Memory B cell (primary cell): ENCODE data around the gene TM7SF2.

ENCODE experiments used
- ATAC-seq: fragments of 150-1000 bp; cut with Tn5 transposase; 2 replicates; pipeline ENCODE4 v1.10.0; 2021; ENCODE audit warnings: low read depth, mild to moderate bottlenecking, moderate library complexity
- DNase-seq, 2 donors: peaks; one replicate each; pipeline ENCODE4 v3.0.0; 2022; ENCODE audit warnings: low spot score in 2 of 2
- H3K27ac Mint-ChIP-seq: one replicate; pipeline ENCODE4 v1.8.0; 2022; ENCODE audit warnings: mild to moderate bottlenecking, moderate library complexity, mixed read lengths
- H3K27me3 Mint-ChIP-seq: one replicate; pipeline ENCODE4 v1.8.0; 2022; ENCODE audit warnings: mixed read lengths
- H3K36me3 Mint-ChIP-seq: one replicate; pipeline ENCODE4 v1.8.0; 2022; ENCODE audit warnings: mild to moderate bottlenecking, mixed read lengths
- H3K4me1 Mint-ChIP-seq: one replicate; pipeline ENCODE4 v1.8.0; 2022; ENCODE audit warnings: mixed read lengths
- H3K4me3 Mint-ChIP-seq: one replicate; pipeline ENCODE4 v1.8.0; 2022; ENCODE audit warnings: mild to moderate bottlenecking, moderate library complexity, mixed read lengths
- H3K9me3 Mint-ChIP-seq: one replicate; pipeline ENCODE4 v1.8.0; 2022; ENCODE audit warnings: mixed read lengths

TM7SF2 gene

DNA sequence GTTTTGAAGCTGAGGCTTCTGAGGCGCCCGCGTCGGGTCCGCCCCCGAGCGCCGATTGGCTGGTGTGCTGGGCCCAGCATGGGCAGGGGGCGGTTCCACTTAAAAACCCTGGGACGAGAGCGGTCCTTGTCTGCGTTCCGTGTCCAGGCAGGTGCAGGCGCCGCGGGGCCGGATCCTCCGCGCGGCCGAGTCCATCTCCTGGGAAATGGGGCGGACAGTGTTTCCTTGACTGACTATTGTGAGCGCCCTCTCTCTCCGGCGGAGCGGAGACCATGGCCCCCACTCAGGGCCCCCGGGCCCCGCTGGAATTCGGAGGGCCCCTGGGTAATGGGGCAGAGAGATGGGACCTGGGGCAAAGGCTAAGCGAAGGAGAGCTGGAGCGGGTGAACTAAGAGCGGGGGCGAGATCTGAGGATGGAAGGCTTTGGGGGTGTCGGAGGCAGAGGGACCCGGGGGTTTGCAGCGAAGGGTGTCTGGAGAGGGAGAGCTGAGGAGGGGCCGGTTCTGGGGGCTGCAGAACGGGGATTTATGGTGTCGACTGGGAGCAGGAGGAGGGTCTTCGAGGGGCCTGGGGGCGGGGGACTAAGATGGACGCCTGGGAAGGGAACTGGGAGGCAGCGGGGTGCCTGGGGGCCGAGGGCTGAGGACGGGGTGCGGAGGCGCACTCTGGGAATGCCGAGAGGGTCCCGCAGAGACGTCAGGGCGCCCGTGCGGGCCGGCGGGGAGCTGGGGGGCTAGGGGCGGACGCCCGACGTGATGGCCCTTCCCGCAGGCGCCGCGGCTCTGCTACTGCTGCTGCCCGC, at the start of gene TM7SF2:
Gene TM7SF2, plus strand, starts transcription at position 129 of the 802 bp plus-strand sequence. Its CDS starts 144 bp downstream, at position 273.
- peak within 1 kb of the TSS; percentile 92 for H3K27ac Mint-ChIP-seq
- no peaks in the 10 kb centered on the region for H3K9me3 Mint-ChIP-seq
- H3K4me3 Mint-ChIP-seq: peak within 1 kb of the TSS; percentile 92
- no peaks in the 10 kb centered on the region for H3K27me3 Mint-ChIP-seq
- H3K4me1 Mint-ChIP-seq: peaks cover 23% of the 10 kb centered on the region
- ATAC-seq (peak; percentile 74), DNase-seq (peak; percentile 85 to 92)
- no peaks in the 10 kb centered on the region for H3K36me3 Mint-ChIP-seq

DNA sequence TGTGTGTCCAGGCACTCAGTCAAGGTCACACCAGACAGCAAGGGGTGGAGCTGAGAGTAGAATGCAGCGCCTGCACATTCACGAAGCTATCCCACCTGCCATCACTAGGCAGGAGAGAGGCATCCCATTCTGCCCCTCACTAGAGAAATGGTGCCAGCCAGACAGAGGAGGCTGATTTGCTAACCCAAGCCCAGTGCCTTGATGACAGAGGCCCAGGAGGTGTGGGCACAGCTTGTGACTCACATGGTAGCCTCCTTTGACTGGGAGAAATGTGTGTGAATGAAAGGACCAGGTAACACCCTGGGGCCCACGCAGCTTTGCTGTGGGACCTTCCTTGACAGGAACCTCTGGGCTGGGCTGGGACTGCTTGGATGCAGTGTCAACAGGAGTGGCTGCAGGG, 48.1 kb upstream of the TM7SF2 start:
- Mint-ChIP-seq H3K4me3 (no peak overlapping the region), H3K27ac (no peak overlapping the region), H3K4me1 (peaks cover 4% of the 10 kb centered on the region), H3K9me3 (no peaks in the 10 kb centered on the region), H3K27me3 (peaks cover 4% of the 10 kb centered on the region), H3K36me3 (no peaks in the 10 kb centered on the region)
- ATAC-seq: no peak
- no peak for DNase-seq

DNA sequence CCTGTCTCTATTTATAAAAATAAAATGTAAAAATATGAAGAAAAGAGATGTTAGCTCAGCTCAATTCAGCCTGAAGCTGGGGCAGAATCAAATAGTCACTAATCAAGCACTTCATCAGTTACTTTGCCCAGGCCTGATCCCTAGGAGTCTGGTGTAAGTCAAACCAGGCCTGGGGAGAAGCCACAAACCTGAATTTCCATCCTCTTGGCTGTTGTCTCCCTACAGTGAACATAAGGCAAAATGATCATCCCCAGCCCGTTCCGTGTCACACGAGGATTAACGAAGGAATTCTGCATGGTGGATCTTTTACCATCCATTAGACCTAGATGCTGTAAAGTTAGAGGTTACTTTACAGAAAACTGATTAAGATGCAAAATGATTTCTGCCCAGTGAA, 46.8 kb upstream of the TM7SF2 start:
- H3K36me3 Mint-ChIP-seq: no peaks in the 10 kb centered on the region
- H3K9me3 Mint-ChIP-seq: no peaks in the 10 kb centered on the region
- no peak for ATAC-seq
- peaks cover 4% of the 10 kb centered on the region for H3K4me1 Mint-ChIP-seq
- H3K4me3 Mint-ChIP-seq: no peak overlapping the region
- DNase-seq: no peak
- H3K27me3 Mint-ChIP-seq: peaks cover 4% of the 10 kb centered on the region
- H3K27ac Mint-ChIP-seq: no peak overlapping the region

DNA sequence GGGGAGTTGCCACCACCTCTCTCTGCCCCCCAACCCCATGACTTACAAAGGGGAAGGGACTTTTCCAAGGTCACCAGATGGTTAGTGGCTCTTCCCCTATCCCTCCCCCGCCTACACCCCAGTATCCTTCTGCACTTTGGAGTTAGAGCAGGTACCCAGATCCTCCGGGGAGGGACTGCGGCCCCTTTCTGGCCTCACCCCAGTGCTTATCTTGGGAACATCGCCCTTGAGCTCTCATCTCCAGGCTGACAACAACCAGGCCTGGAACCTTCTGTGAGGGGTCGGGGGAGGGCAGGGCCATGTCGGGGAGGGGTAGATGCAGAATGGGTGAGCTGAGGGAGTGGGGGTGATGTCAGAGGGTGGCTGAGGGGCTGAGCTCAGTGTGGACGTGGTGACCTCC, 45.8 kb upstream of the TM7SF2 start:
- H3K27me3 Mint-ChIP-seq: peaks cover 4% of the 10 kb centered on the region
- DNase-seq (no peak), ATAC-seq (no peak)
- H3K4me3 Mint-ChIP-seq: no peak overlapping the region
- no peaks in the 10 kb centered on the region for H3K9me3 Mint-ChIP-seq
- peaks cover 4% of the 10 kb centered on the region for H3K4me1 Mint-ChIP-seq
- no peak overlapping the region for H3K27ac Mint-ChIP-seq
- H3K36me3 Mint-ChIP-seq: no peaks in the 10 kb centered on the region

DNA sequence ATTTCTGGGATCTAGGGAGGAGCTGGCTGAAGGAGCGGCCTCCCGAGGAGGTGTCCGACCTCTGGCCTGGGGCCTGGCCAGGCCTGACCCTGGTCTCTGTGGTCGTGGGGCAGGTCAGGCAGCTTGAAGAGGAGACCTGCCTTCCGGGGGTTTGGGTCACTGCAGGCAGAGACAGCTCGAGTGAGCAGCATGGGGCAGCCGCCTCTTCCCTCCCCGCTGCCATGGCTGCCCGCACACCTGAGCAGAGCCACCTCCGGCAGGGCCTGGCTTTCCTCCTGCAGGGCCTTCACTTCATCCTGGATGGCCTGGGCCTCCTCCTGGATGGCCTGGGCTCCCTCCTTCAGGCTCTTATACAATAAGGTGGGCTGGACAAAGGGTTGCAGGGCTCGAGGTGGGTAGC, 45.4 kb upstream of the TM7SF2 start:
- DNase-seq (no peak), ATAC-seq (no peak)
- peaks cover 4% of the 10 kb centered on the region for H3K4me1 Mint-ChIP-seq
- no peak overlapping the region for H3K27ac Mint-ChIP-seq
- H3K36me3 Mint-ChIP-seq: no peaks in the 10 kb centered on the region
- peaks cover 2% of the 10 kb centered on the region for H3K27me3 Mint-ChIP-seq
- no peak overlapping the region for H3K4me3 Mint-ChIP-seq
- no peaks in the 10 kb centered on the region for H3K9me3 Mint-ChIP-seq

DNA sequence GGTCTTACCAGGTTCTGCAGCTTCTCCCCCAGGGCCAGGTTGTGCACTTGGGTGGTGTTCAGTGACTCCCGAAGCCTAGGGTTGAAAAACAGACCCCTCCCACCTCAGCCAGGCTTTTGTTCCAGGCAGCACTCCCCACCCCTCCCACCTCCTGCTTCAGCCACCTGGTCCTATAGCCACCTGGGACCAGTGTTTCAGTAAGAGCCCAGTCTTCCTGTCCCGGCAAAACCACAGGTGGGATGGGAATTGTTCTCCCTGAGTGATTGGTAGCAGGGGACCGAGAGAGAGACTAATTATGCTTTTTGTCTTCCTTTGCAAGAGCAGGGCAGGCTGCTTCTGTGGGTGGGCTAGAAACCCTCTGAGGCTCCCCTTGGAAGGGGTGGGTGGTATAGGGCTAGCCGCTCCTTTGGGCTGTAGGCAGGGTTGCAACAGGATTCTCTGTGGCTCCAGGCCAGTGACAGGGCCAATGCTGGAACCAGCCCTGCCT, 44.8 kb upstream of the TM7SF2 start:
- Mint-ChIP-seq H3K27ac (no peak overlapping the region), H3K9me3 (no peaks in the 10 kb centered on the region), H3K4me1 (peaks cover 6% of the 10 kb centered on the region), H3K36me3 (no peaks in the 10 kb centered on the region), H3K4me3 (no peak overlapping the region), H3K27me3 (peaks cover 2% of the 10 kb centered on the region)
- no peak for ATAC-seq
- no peak for DNase-seq

DNA sequence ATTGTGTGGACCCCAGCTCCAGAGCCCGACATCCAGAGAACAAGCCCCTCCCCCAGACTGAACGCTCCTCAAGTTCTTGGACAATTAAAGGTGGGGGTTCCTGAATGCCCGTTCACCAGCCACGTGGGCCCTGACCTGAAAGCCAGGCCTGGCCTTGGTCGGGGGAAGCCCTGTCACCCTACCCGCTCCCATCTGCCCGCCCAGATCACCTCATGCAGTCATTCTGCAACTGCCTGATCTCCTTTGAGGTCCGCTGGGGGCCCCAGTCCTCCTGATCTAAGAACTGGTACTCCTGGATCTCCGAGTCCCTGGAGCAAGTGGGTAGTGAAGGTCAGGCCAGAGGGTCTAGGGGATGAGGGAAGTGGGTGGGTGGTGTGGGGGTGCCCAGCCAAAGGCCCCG, 44.2 kb upstream of the TM7SF2 start:
- peaks cover 2% of the 10 kb centered on the region for H3K27me3 Mint-ChIP-seq
- H3K4me1 Mint-ChIP-seq: peaks cover 6% of the 10 kb centered on the region
- ATAC-seq (no peak), DNase-seq (no peak)
- H3K4me3 Mint-ChIP-seq: no peak overlapping the region
- no peak overlapping the region for H3K27ac Mint-ChIP-seq
- no peaks in the 10 kb centered on the region for H3K9me3 Mint-ChIP-seq
- no peaks in the 10 kb centered on the region for H3K36me3 Mint-ChIP-seq

DNA sequence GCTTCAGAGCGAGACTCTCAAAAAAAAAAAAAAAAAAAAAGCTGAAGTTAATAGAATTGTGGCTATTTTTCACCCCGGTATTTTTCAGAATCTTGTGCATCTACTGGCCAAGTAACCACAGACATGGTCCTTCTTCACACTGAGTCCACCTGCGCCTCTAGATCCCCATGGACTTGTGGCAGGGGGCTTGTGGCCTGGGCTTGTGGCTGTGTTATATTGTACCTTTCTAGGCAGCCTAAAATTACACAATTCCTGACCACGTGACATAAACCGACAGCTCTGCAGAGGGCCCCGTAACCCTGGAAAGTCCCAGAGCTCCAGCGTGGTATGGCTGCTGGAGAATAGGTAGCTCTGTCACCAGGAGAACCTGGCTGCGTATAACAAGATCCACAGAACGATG, 42.5 kb upstream of the TM7SF2 start:
- Mint-ChIP-seq H3K27me3 (no peaks in the 10 kb centered on the region), H3K4me3 (no peak overlapping the region), H3K27ac (no peak overlapping the region), H3K4me1 (peaks cover 6% of the 10 kb centered on the region), H3K9me3 (no peaks in the 10 kb centered on the region), H3K36me3 (no peaks in the 10 kb centered on the region)
- ATAC-seq: no peak
- DNase-seq: no peak

DNA sequence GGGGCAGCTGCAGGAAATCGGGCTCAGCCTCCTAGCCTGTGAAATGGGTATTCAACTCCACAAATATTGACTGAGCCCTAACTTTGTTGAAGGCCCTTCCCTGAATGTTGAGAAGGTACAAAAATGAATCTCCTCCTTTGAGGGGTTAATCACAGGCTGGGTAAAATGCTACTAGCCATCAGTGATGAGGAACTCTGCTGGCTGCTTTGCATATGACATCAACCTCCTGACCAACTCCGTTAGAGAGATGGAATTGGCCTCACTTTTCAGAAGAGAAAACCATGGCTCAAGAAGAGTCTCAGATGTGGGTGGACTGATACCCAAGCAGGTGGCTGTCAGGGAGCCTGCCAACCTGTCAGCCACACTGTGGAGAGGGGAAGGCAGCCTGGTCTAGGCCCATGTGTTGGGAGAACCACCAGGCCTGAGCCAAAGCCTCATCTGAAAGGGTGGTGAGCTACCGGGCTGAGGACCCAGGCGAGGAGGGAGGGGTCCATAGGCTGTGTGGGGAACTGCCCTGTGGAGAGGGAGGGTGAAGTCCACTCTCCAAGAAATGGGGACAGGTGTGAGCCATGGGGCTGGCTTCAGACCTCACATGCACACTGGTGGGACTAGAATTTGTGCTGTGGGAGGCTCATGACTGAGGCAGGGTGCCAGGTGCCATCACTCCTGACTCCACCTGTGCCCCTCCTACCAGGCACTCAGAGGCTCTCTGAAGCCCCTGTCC, 39.6 kb upstream of the TM7SF2 start:
- Mint-ChIP-seq H3K4me3 (peak overlapping the region; percentile 11), H3K36me3 (no peaks in the 10 kb centered on the region), H3K27ac (peak overlapping the region; percentile 86), H3K27me3 (no peaks in the 10 kb centered on the region), H3K9me3 (no peaks in the 10 kb centered on the region), H3K4me1 (peaks cover 6% of the 10 kb centered on the region)
- DNase-seq (no peak), ATAC-seq (peak; percentile 74)

DNA sequence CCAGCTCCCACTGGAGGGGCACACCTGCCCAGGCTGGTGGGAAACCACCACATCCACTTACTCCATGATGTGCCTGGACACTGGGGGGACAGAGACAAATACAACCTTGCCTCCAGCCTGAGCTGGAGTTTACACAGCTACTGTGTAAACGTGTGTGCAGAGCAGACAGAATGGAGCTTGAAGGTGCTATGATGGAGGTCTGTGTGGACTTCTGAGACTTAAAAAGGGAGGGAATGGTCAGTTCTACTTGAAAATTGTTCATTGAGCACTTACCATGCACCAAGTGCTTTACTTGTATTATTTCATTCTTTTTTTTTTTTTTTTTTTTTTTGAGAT, 39.1 kb upstream of the TM7SF2 start:
- no peak overlapping the region for H3K27ac Mint-ChIP-seq
- H3K9me3 Mint-ChIP-seq: no peaks in the 10 kb centered on the region
- no peaks in the 10 kb centered on the region for H3K27me3 Mint-ChIP-seq
- no peaks in the 10 kb centered on the region for H3K36me3 Mint-ChIP-seq
- H3K4me1 Mint-ChIP-seq: peaks cover 6% of the 10 kb centered on the region
- DNase-seq (no peak), ATAC-seq (no peak)
- no peak overlapping the region for H3K4me3 Mint-ChIP-seq

DNA sequence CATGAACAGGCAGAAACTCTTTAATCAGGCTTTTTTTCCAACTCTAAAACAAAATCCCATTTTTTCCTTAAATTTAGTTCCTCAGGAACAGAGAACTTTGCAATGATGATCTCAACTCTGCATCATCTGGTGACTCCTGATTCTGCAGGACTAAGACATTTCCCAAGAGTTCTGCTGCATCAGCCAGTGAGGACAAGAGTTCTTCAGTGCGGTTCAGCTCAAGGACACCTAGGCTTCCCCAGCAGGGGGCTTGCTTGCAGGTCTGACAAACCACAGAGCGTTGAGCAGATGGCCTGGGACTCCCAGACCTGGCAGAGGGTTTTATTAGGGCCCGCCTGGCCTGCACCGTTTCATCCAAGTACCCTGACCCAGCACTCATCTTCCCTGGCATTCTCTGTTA, 34.2 kb upstream of the TM7SF2 start:
- DNase-seq: no peak
- Mint-ChIP-seq H3K4me3 (no peak overlapping the region), H3K27ac (no peak overlapping the region), H3K4me1 (peaks cover 9% of the 10 kb centered on the region), H3K27me3 (no peaks in the 10 kb centered on the region), H3K9me3 (no peaks in the 10 kb centered on the region), H3K36me3 (no peaks in the 10 kb centered on the region)
- no peak for ATAC-seq

DNA sequence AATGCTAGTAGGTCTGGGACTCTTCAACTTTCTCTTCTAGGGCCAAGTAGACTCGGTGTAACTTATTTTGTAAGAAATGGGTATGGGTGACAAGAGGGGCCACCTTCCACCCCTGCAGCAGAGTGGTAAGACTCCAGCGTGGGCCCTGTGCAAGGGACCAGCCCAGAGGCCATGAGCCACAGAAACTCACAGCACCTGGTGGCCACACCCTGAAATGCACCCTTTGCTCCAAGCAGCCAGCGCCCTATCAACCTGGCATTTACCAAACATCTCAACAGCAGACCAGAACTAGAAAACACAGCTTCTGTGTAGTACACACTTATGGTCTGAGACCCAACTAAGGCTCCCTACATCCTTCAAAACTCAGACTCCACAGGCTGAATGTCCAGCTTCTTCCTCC, 33.5 kb upstream of the TM7SF2 start:
- Mint-ChIP-seq H3K27ac (peak overlapping the region; percentile 69), H3K4me3 (no peak overlapping the region), H3K4me1 (peaks cover 12% of the 10 kb centered on the region), H3K27me3 (no peaks in the 10 kb centered on the region), H3K36me3 (no peaks in the 10 kb centered on the region), H3K9me3 (no peaks in the 10 kb centered on the region)
- peak; percentile 66 to 67 for DNase-seq
- ATAC-seq: peak; percentile 100

DNA sequence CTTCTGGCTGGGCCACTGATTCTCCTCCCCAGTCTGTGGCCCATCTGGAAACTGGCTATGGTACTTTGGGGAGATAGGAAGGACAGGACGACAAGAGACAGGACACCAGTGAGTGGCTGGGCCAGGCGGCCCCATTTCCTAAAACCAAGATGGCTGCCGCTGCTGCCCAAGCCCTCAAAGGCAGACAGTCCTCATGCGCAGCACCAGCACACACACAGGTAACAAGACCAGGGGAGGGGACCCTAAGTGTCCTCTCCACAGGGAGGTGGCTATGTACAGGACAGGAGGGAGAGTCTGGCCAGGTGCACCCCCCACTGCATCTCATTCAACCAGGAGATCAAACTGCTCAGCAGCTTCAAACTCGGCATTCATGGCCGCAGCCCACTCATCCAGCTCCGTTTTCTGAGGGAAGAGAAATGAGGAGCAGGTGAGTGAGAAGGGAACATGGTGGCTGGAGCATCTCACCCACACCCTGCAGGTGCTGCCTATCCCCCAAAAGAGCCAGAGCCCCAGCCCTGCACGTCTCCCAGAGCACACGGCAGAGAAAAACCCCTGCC, 32.8 kb upstream of the TM7SF2 start:
- ATAC-seq: no peak
- no peaks in the 10 kb centered on the region for H3K27me3 Mint-ChIP-seq
- no peaks in the 10 kb centered on the region for H3K9me3 Mint-ChIP-seq
- H3K36me3 Mint-ChIP-seq: no peaks in the 10 kb centered on the region
- H3K4me1 Mint-ChIP-seq: peaks cover 17% of the 10 kb centered on the region
- no peak for DNase-seq
- H3K4me3 Mint-ChIP-seq: no peak overlapping the region
- peak overlapping the region; percentile 69 for H3K27ac Mint-ChIP-seq

DNA sequence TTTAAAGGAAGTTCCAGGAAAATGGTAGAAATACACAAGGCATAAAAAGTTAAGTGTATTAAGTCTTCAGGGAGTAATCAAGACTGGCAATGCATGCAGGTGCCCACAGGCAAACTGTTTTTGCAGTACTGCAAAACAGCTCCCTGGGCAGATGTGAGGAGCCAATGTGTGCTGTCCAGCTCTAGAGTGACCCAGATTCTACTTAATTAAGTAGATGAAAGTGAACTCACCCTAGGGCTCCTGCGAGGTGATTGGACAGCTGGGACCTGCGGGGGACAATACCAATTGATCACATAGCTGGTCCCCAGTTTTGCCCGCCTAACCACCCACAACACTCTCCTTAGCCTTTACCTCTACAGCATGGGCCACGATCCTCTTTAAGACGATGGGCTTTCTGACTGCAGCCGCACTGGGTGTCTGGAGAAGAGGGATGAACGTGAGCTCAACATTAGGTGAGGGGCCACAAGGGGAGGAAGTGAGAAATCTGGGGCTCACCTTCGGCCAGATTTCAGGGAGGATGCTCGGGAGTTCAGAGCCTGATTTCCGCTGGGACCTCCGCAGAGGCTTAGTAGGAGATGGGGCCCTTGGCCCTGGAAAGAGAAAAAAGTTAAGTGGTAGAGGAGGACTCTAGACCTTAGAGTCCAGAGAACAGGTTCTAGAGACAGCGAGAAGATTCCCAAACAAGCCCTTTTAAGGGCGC, 28.4 kb upstream of the TM7SF2 start:
- Mint-ChIP-seq H3K27me3 (no peaks in the 10 kb centered on the region), H3K27ac (peak overlapping the region; percentile 98), H3K36me3 (peaks cover 12% of the 10 kb centered on the region), H3K4me3 (peak overlapping the region; percentile 91), H3K9me3 (no peaks in the 10 kb centered on the region), H3K4me1 (peaks cover 22% of the 10 kb centered on the region)
- DNase-seq: no peak
- no peak for ATAC-seq
